GM18520 (cell line): ENCODE results near the gene HHAT.
A peak's percentile ranks its signal among the peaks of the same experiment; 100 is the strongest.
"Not testable (repeated sequence)": the region's sequence is repeated elsewhere in the genome, so short reads cannot be mapped to it uniquely, and the experiment has no call there.

Experiments used
- ATAC-seq: cut with Tn5 transposase; IDR thresholded peaks from one replicate; pipeline ENCODE4 v1.9.1; 2021; ENCODE audit not compliant: unreplicated experiment

The HHAT gene

DNA sequence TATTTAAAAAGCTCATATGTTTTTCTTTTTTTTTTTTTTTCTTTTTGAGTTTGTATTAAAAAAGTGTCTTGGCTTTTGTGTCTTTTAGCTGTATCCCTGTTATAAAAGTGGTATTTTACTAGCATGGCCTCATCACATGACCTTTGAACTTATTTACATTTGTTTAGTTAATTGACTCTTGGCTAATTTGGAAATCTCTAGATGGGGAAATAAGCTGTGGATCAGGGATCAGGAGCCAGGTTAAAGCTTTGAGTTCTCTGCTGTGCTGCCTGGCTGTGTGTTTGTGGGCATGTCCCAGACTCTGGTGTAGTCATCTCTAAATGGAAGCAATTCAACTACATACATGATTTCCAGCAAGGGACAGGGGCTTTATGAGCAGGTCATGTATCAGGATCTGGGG is 56.5 kb downstream of the HHAT start:
- no peak for ATAC-seq

GRCh38 chr1:210394281-210394821 is 65.6 kb downstream of the HHAT start:
- ATAC-seq: peak; percentile 82

- no peak for ATAC-seq
Observed at GRCh38 chr1:210396541-210396940, 67.8 kb downstream of the HHAT start.

DNA sequence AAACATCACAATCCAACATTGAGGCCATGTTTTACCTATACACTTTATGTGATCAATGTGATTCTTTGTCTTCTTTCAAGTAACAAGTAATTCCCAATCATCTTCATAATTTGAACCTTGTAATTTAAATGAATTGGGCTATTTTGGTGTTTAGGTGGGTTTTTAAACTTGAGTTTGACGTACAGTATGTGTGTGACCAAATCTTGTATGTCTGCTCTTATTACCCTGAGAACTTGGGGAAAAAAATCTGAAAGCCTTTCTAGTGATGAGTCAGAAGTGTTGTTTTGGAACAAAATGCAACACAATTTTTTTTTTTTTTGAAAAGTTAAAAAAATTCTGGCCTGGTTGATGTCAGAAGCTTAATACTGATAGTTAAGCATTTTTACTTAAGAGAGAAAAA is 68.5 kb downstream of the HHAT start:
- ATAC-seq: no peak

DNA sequence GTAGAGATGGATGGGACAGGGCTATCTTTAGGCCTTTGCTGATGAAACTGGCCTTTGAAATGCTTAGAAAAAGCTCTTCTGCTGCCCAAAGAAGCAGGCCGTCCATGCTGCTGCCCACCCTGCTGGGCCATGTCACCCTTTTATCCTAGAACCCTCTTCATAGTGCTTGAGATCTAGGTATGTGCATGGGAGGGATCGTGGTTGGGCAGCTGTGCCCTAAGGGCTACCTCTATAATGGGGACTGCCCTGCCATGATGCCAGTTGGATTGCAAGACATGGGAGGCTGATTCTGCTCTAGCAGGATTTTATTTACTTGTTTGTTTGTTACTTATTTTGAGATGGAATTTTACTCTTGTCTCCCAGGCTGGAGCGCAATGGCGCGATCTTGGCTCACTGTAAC is 69.0 kb downstream of the HHAT start:
- ATAC-seq: no peak

DNA sequence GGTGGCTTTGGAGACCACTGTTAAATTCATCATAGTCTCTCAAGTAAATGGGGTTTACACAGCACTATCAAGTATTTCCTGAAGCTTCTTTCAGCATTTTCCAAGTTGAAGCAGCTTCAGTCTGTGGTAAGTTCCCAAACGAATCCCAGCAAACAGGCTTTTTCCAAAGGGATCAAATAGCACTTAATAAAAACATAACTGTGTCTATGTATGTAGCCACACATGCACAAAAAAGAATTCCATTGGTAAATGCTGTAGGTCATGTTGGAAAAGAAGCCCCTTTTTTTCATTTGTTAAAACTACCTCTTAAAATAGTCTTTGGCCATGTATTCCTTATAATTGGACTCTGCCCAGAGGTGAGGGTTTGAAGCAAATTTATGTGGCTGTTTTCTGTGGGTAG is 69.8 kb downstream of the HHAT start:
- ATAC-seq: no peak

DNA sequence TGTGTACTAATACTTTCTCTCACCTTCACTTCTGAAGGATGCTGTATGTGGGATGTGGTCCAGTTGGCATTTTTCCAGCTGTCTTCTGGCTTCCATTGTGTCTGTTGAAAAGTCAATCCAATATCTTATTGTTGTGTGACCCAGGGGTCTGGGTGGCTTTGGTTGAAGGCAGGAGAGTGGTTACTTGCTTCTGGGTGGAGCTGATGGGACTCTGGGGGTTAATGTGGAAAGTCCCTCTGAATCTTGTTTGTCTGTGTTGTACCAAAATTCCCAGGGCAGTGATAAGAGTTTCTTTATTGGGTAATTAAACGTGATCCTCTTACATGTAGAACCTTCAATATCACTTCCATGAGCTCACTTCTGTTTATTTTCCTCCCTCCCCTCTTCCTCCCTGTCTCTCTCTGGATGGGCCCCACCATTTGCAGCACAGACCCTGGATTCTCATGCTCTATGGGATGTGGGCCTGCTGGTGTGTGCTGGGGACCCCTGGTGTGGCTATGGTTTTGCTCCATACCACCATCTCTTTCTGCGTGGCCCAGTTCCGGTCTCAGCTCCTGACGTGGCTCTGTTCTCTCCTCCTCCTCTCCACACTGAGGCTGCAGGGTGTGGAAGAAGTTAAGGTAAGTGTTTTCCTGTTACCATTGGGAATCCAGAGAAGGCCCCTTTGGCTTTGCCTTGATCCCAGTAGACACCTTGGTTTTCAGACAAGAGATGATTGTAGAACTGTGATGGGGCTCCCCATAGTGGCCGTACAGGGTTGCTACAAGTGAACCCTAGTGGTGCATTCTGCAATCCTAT is 71.5 kb downstream of the HHAT start:
- peak; percentile 64 for ATAC-seq

- no peak for ATAC-seq
Observed at GRCh38 chr1:210402560-210402959, 73.9 kb downstream of the HHAT start.

- ATAC-seq: no peak
Observed at GRCh38 chr1:210405316-210405715, 76.6 kb downstream of the HHAT start.

- not testable (repeated sequence) for ATAC-seq
Observed at GRCh38 chr1:210406341-210406740, 77.6 kb downstream of the HHAT start.

DNA sequence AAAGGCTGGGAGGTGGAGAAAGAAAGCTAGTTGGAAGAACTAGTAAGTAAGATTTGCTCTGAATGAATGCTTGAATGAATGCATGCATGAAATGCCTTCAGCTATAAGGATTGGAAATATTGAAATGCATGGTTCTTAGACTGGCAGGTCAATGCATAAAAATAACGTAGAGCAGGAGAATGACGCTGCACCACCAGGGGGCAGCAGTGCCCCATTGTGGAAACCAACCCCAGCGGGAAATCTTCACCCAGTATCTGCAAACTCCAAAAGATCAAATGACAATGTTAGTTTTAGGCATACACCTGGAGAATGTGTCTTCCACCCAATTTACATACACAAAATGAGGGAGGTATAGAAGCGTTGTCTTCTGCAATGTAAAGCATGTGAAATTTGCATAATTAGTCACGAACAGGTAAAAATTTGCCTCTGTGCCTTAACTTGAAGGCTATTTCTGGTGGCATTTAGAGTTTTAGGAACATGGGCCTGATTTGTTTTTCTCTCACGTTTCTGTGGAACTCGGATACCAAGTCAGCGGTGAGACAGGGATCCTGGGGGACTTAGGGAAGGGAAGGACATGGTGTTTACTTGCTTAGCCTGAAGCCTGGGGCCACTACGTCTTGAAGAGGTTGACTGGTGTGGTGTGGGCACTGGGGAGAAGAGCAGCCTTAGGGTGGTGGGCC is 78.6 kb downstream of the HHAT start:
- peak; percentile 73 for ATAC-seq

- ATAC-seq: no peak
Observed at GRCh38 chr1:210407887-210408252, 79.2 kb downstream of the HHAT start.

GRCh38 chr1:210412240-210412639 is 83.5 kb downstream of the HHAT start:
- ATAC-seq: no peak

GRCh38 chr1:210413951-210414350 is 85.2 kb downstream of the HHAT start:
- no peak for ATAC-seq

GRCh38 chr1:210415846-210416448 is 87.2 kb downstream of the HHAT start:
- no peak for ATAC-seq

- ATAC-seq: no peak
Observed at GRCh38 chr1:210416681-210417080, 88.0 kb downstream of the HHAT start.

DNA sequence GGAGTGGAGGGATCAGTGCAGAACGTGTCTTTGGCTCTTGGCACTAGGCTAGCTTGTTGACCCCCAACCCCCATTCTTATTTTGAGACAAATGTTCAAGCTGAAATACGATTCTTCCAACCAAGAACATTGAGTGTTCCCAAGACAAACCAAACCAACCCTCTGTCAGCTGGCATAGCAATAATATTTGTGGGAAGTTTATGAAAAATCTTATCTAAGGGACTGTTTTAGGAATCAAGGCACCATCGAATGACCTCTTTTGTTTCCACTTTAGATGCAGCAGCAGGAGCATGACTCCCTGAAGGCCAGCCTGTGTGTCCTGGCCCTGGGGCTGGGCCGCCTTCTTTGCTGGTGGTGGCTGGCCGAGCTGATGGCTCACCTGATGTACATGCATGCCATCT is 89.2 kb downstream of the HHAT start:
- no peak for ATAC-seq

GRCh38 chr1:210418863-210419650 is 90.4 kb downstream of the HHAT start:
- no peak for ATAC-seq

- ATAC-seq: not testable (repeated sequence)
Observed at GRCh38 chr1:210426696-210427095, 98.0 kb downstream of the HHAT start.

GRCh38 chr1:210428696-210429095 is 100.0 kb downstream of the HHAT start:
- ATAC-seq: no peak

GRCh38 chr1:210434223-210434622 is 105.5 kb downstream of the HHAT start:
- ATAC-seq: no peak
